WTC11 (cell line): ENCODE results near the gene UGT1A10. TPM values are rescaled to one million over a fixed set of nuclear protein-coding genes. Genes with fewer than 3 reads are reported as not detected.

ENCODE experiments used
- ATAC-seq: fragments of 200-7000 bp; cut with Tn5 transposase; 2 replicates; pipeline ENCODE4 v1.10.0; 2021; ENCODE audit warnings: mild to moderate bottlenecking, moderate library complexity
- CTCF ChIA-PET: fragments of 300-600 bp; sonication (Branson Sonifier 250); formaldehyde crosslinking; loops from one replicate; lab custom pipeline; 2021; ENCODE audit warnings: antibody characterized with exemption; lab: Charles Lee
- POLR2A ChIA-PET: fragments of 350-600 bp; sonication (Branson Sonifier 250); formaldehyde crosslinking; loops from one replicate; lab custom pipeline; 2021; ENCODE audit warnings: antibody characterized with exemption; lab: Charles Lee
- DNase-seq: peaks from one replicate; pipeline ENCODE4 v3.0.0; 2021; ENCODE audit warnings: low spot score
- H3K27ac Mint-ChIP-seq: 2 replicates; pipeline ENCODE4 v1.8.0; 2021; ENCODE audit warnings: mixed read lengths
- H3K27me3 Mint-ChIP-seq: 2 replicates; pipeline ENCODE4 v1.8.0; 2021; ENCODE audit warnings: low read depth, mild to moderate bottlenecking, moderate library complexity, mixed read lengths
- H3K36me3 Mint-ChIP-seq: 2 replicates; pipeline ENCODE4 v1.8.0; 2021; ENCODE audit warnings: mixed read lengths
- H3K4me1 Mint-ChIP-seq: 2 replicates; pipeline ENCODE4 v1.8.0; 2022; ENCODE audit warnings: mixed read lengths
- H3K4me3 Mint-ChIP-seq: 2 replicates; pipeline ENCODE4 v1.8.0; 2021; ENCODE audit warnings: mild to moderate bottlenecking, moderate library complexity, mixed read lengths
- H3K9me3 Mint-ChIP-seq: 2 replicates; pipeline ENCODE4 v1.8.0; 2021; ENCODE audit warnings: mixed read lengths
- ATF1 ChIP-seq: sonication (generic); formaldehyde crosslinking; IDR thresholded peaks from 2 replicates; pipeline ENCODE4 v1.8.1; 2023; ENCODE audit warnings: mild to moderate bottlenecking, moderate library complexity, missing genetic modification reagents
- CREM ChIP-seq: sonication (generic); formaldehyde crosslinking; IDR thresholded peaks from 2 replicates; pipeline ENCODE4 v1.8.1; 2022; ENCODE audit warnings: mild to moderate bottlenecking, missing genetic modification reagents, moderate library complexity
- ETV6 ChIP-seq: sonication (generic); formaldehyde crosslinking; IDR thresholded peaks from 2 replicates; pipeline ENCODE4 v1.8.1; 2022; ENCODE audit warnings: mild to moderate bottlenecking, missing genetic modification reagents
- FOXJ3 ChIP-seq: sonication (generic); formaldehyde crosslinking; IDR thresholded peaks from 2 replicates; pipeline ENCODE4 v1.9.0; 2021; ENCODE audit warnings: missing genetic modification reagents, mild to moderate bottlenecking, borderline replicate concordance
- GRHL2 ChIP-seq: fragments of 250-450 bp; sonication (Bioruptor Pico); IDR thresholded peaks from 2 replicates; pipeline ENCODE4 v1.8.0; 2022; ENCODE audit warnings: mild to moderate bottlenecking, moderate library complexity; ENCODE audit not compliant: insufficient replicate concordance, severe bottlenecking
- HMGA2 ChIP-seq: fragments of 250-450 bp; sonication (Bioruptor Pico); IDR thresholded peaks from 2 replicates; pipeline ENCODE4 v1.4.0; 2021; ENCODE audit warnings: mild to moderate bottlenecking, moderate library complexity
- IRF2 ChIP-seq: sonication (generic); formaldehyde crosslinking; IDR thresholded peaks from 2 replicates; pipeline ENCODE4 v1.8.0; 2022; ENCODE audit warnings: low read depth, missing genetic modification reagents, borderline replicate concordance
- MLX ChIP-seq: sonication (generic); formaldehyde crosslinking; IDR thresholded peaks from 2 replicates; pipeline ENCODE4 v1.8.1; 2023; ENCODE audit warnings: mild to moderate bottlenecking, missing genetic modification reagents, moderate library complexity
- NFATC4 ChIP-seq: fragments of 250-450 bp; sonication (Bioruptor Pico); IDR thresholded peaks from 2 replicates; pipeline ENCODE4 v1.9.0; 2021; ENCODE audit warnings: mild to moderate bottlenecking
- OVOL2 ChIP-seq: fragments of 250-450 bp; sonication (Bioruptor Pico); IDR thresholded peaks from 2 replicates; pipeline ENCODE4 v1.9.0; 2021; ENCODE audit warnings: mild to moderate bottlenecking, borderline replicate concordance
- SMAD4 ChIP-seq: sonication (generic); formaldehyde crosslinking; IDR thresholded peaks from 2 replicates; pipeline ENCODE4 v1.8.0; 2022; ENCODE audit warnings: mild to moderate bottlenecking, missing genetic modification reagents
- ZNF263 ChIP-seq: sonication (generic); formaldehyde crosslinking; IDR thresholded peaks from 2 replicates; pipeline ENCODE4 v1.8.1; 2022; ENCODE audit warnings: low read depth, mild to moderate bottlenecking, moderate library complexity, missing genetic modification reagents
- ZNF423 ChIP-seq: fragments of 250-450 bp; sonication (Bioruptor Pico); IDR thresholded peaks from 2 replicates; pipeline ENCODE4 v2.1.2; 2022; ENCODE audit warnings: mild to moderate bottlenecking, moderate library complexity
- ZNF425 ChIP-seq: fragments of 250-450 bp; sonication (Bioruptor Pico); conservative IDR thresholded peaks from 2 replicates; pipeline ENCODE4 v1.9.0; 2021; ENCODE audit warnings: mild to moderate bottlenecking
- total RNA-seq: library from RNA; stranded (reverse); gene quantifications from 3 replicates; pipeline ENCODE4 v1.2.3, GENCODE V29; 2021
- TF ChIP-seq, protein P1 (sequence below): fragments of 250-450 bp; sonication (Bioruptor Pico); IDR thresholded peaks from 2 replicates; pipeline ENCODE4 v2.1.2; 2022; ENCODE audit warnings: mild to moderate bottlenecking, moderate library complexity
- TF ChIP-seq, protein P2 (sequence below): sonication (generic); formaldehyde crosslinking; IDR thresholded peaks from 2 replicates; pipeline ENCODE4 v1.8.0; 2022; ENCODE audit warnings: missing genetic modification reagents
- TF ChIP-seq, protein P3 (sequence below): fragments of 200-600 bp; IDR thresholded peaks from 2 replicates; pipeline ENCODE4 v1.8.0; 2022; ENCODE audit warnings: antibody characterized with exemption
- TF ChIP-seq, protein P4 (sequence below): sonication (generic); formaldehyde crosslinking; IDR thresholded peaks from 2 replicates; pipeline ENCODE4 v1.8.1; 2022; ENCODE audit warnings: missing genetic modification reagents, borderline replicate concordance

Gene UGT1A10
- total RNA-seq, 1 experiment from 2014 or later: not detected

DNA sequence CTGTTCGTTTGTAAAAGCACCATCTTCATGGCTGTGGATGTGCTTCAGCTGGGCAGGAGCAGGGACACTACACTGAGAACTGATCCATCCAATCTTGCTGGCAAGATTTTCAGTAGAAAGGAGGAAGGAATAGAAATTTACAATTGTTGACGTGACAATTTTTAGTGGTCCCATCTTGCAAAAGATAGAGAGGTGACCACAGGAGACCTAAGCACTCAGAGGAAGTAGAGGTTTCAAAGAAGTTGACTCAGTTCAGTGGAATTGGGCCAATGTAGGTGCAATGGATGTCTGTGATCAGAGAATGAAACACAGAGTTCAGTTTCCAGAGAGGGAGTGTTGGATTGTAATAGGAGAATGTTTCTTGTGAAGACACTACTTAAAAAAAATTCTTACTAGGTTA is 77.9 kb downstream of the UGT1A10 start (continued):
- TF ChIP-seq SMAD4 (CRISPR knock-in tag): no peak
- no peak for TF ChIP-seq ATF1 (CRISPR knock-in tag)
- TF ChIP-seq OVOL2 (CRISPR knock-in tag): no peak
- TF ChIP-seq, protein P1, sequence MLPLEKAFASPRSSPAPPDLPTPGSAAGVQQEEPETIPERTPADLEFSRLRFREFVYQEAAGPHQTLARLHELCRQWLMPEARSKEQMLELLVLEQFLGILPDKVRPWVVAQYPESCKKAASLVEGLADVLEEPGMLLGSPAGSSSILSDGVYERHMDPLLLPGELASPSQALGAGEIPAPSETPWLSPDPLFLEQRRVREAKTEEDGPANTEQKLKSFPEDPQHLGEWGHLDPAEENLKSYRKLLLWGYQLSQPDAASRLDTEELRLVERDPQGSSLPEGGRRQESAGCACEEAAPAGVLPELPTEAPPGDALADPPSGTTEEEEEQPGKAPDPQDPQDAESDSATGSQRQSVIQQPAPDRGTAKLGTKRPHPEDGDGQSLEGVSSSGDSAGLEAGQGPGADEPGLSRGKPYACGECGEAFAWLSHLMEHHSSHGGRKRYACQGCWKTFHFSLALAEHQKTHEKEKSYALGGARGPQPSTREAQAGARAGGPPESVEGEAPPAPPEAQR (CRISPR knock-in tag): no peak
- TF ChIP-seq, protein P2, sequence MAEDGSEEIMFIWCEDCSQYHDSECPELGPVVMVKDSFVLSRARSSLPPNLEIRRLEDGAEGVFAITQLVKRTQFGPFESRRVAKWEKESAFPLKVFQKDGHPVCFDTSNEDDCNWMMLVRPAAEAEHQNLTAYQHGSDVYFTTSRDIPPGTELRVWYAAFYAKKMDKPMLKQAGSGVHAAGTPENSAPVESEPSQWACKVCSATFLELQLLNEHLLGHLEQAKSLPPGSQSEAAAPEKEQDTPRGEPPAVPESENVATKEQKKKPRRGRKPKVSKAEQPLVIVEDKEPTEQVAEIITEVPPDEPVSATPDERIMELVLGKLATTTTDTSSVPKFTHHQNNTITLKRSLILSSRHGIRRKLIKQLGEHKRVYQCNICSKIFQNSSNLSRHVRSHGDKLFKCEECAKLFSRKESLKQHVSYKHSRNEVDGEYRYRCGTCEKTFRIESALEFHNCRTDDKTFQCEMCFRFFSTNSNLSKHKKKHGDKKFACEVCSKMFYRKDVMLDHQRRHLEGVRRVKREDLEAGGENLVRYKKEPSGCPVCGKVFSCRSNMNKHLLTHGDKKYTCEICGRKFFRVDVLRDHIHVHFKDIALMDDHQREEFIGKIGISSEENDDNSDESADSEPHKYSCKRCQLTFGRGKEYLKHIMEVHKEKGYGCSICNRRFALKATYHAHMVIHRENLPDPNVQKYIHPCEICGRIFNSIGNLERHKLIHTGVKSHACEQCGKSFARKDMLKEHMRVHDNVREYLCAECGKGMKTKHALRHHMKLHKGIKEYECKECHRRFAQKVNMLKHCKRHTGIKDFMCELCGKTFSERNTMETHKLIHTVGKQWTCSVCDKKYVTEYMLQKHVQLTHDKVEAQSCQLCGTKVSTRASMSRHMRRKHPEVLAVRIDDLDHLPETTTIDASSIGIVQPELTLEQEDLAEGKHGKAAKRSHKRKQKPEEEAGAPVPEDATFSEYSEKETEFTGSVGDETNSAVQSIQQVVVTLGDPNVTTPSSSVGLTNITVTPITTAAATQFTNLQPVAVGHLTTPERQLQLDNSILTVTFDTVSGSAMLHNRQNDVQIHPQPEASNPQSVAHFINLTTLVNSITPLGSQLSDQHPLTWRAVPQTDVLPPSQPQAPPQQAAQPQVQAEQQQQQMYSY (CRISPR knock-in tag): no peak
- no peak for TF ChIP-seq NFATC4 (CRISPR knock-in tag)
- TF ChIP-seq MLX (CRISPR knock-in tag): no peak
- no peak for TF ChIP-seq CREM (CRISPR knock-in tag)
- TF ChIP-seq ETV6 (CRISPR knock-in tag): no peak
- no peak for TF ChIP-seq ZNF423
- no peak for TF ChIP-seq ZNF263

DNA sequence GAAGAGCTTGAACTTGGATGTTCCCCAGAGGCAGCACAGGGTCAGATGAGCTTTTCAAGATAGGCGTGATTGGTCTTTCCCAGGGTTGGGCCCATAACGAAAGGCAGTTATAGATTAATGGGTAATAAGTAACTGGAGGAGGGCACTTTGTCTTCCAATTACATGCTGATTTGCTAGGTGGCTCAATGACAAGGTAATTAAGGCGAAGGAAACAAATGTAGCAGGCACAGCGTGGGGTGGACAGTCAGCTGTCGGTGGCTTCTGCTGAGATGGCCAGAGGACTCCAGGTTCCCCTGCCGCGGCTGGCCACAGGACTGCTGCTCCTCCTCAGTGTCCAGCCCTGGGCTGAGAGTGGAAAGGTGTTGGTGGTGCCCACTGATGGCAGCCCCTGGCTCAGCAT is 82.3 kb downstream of the UGT1A10 start, which contains the start of gene UGT1A4:
Gene UGT1A4, plus strand, starts transcription at position 185 of the 400 bp plus-strand sequence. Its CDS starts 85 bp downstream, at position 270.
- peaks cover 34% of the 10 kb centered on the region for H3K9me3 Mint-ChIP-seq
- ChIA-PET POLR2A (no interaction called here), CTCF (no interaction called here)
- no peak within 1 kb of the TSS for H3K4me3 Mint-ChIP-seq
- H3K36me3 Mint-ChIP-seq: no peaks in the 10 kb centered on the region
- peaks cover 7% of the 10 kb centered on the region; the same call in 1 of the 2 replicates for H3K27me3 Mint-ChIP-seq
- no peaks in the 10 kb centered on the region for H3K4me1 Mint-ChIP-seq
- DNase-seq (no peak), ATAC-seq (no peak)
- H3K27ac Mint-ChIP-seq: no peak within 1 kb of the TSS
- no peak for TF ChIP-seq FOXJ3
- TF ChIP-seq GRHL2 (CRISPR knock-in tag): no peak
- TF ChIP-seq, protein P3, sequence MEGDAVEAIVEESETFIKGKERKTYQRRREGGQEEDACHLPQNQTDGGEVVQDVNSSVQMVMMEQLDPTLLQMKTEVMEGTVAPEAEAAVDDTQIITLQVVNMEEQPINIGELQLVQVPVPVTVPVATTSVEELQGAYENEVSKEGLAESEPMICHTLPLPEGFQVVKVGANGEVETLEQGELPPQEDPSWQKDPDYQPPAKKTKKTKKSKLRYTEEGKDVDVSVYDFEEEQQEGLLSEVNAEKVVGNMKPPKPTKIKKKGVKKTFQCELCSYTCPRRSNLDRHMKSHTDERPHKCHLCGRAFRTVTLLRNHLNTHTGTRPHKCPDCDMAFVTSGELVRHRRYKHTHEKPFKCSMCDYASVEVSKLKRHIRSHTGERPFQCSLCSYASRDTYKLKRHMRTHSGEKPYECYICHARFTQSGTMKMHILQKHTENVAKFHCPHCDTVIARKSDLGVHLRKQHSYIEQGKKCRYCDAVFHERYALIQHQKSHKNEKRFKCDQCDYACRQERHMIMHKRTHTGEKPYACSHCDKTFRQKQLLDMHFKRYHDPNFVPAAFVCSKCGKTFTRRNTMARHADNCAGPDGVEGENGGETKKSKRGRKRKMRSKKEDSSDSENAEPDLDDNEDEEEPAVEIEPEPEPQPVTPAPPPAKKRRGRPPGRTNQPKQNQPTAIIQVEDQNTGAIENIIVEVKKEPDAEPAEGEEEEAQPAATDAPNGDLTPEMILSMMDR: no peak
- no peak for TF ChIP-seq HMGA2

DNA sequence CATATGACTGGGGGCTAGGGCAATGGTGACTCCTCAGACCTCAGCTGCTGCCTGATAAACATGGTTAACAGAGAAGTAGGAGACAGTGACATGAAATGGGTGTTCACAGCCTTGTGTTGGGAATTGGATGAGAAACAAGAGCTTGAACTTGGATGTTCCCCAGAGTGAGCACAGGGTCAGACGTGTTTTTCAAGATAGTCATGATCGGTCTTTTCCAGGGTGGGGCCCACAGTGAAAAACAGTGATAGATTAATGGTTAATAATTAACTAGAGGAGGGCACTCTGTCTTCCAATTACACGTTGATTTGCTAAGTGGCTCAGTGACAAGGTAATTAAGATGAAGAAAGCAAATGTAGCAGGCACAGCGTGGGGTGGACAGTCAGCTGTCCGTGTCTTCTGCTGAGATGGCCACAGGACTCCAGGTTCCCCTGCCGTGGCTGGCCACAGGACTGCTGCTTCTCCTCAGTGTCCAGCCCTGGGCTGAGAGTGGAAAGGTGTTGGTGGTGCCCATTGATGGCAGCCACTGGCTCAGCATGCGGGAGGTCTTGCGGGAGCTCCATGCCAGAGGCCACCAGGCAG is 92.6 kb downstream of the UGT1A10 start, which contains the start of gene UGT1A3:
Gene UGT1A3, plus strand, starts transcription at position 320 of the 579 bp plus-strand sequence. Its CDS starts 85 bp downstream, at position 405.
- Mint-ChIP-seq H3K36me3 (peaks cover 8% of the 10 kb centered on the region; the same call in 1 of the 2 replicates), H3K9me3 (peaks cover 44% of the 10 kb centered on the region), H3K27me3 (peaks cover 3% of the 10 kb centered on the region; the same call in 1 of the 2 replicates), H3K4me3 (no peak within 1 kb of the TSS), H3K27ac (no peak within 1 kb of the TSS), H3K4me1 (no peaks in the 10 kb centered on the region)
- DNase-seq (no peak), ATAC-seq (no peak)
- ChIA-PET POLR2A (no interaction called here), CTCF (no interaction called here)
- no peak for TF ChIP-seq ZNF425 (CRISPR knock-in tag)
- no peak for TF ChIP-seq NFATC4 (CRISPR knock-in tag)
- no peak for TF ChIP-seq IRF2 (CRISPR knock-in tag)
- TF ChIP-seq, protein P2 (CRISPR knock-in tag): no peak
- TF ChIP-seq, protein P4, sequence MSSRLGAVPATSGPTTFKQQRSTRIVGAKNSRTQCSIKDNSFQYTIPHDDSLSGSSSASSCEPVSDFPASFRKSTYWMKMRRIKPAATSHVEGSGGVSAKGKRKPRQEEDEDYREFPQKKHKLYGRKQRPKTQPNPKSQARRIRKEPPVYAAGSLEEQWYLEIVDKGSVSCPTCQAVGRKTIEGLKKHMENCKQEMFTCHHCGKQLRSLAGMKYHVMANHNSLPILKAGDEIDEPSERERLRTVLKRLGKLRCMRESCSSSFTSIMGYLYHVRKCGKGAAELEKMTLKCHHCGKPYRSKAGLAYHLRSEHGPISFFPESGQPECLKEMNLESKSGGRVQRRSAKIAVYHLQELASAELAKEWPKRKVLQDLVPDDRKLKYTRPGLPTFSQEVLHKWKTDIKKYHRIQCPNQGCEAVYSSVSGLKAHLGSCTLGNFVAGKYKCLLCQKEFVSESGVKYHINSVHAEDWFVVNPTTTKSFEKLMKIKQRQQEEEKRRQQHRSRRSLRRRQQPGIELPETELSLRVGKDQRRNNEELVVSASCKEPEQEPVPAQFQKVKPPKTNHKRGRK (CRISPR knock-in tag): no peak
